ENCODE data around the gene TMEM269. TPM values are rescaled to one million over a fixed set of nuclear protein-coding genes. Genes with fewer than 3 reads are reported as not detected.

The TMEM269 gene
- polyA plus RNA-seq, 1 donor (not counting 4 experiments of a cell fraction or from before 2014, with no cell fraction given): 0.12 TPM

GRCh38 chr1:42817440-42817767, 32.6 kb downstream of the TMEM269 start:
- no peaks in the 10 kb centered on the region for H4K20me1 ChIP-seq (ENCODE audit: control insufficient read depth, extremely low read depth, insufficient read depth, low read length)
- H3K79me2 ChIP-seq (ENCODE audit: control insufficient read depth, insufficient read depth, low read length): no peaks in the 10 kb centered on the region
- peak overlapping the region; percentile 85 for H3K4me2 ChIP-seq (ENCODE audit: control insufficient read depth, extremely low read depth, insufficient read depth, low read depth, low read length)
- peaks cover 13% of the 10 kb centered on the region for H3K4me1 ChIP-seq (ENCODE audit: control insufficient read depth, extremely low read depth, insufficient read depth, low read length)
- no peaks in the 10 kb centered on the region for H3K9me1 ChIP-seq (ENCODE audit: control insufficient read depth, extremely low read depth, insufficient read depth, low read length)
- peak overlapping the region; percentile 89 for H3K27ac ChIP-seq (ENCODE audit: control insufficient read depth, insufficient read depth, low read length)
- no peak for TF ChIP-seq CTCF (optimal IDR thresholded peaks at IDR 0.05 in 1 of 3, IDR thresholded peaks at IDR 0.05 in 1 of 3, conservative IDR thresholded peaks at IDR 0.05 in 1 of 3; ENCODE audit: extremely low read depth in 1 of 3, insufficient read depth in 2 of 3, low read length in 3 of 3)
- no peak for TF ChIP-seq EZH2 (IDR thresholded peaks at IDR 0.05; ENCODE audit: low read length)
- FAIRE-seq: no peak
- H2AFZ ChIP-seq (ENCODE audit: control insufficient read depth, low read length): no peak overlapping the region
- peaks cover 0 to 1% of the 10 kb centered on the region in 2 experiments for H3K36me3 ChIP-seq (ENCODE audit: control insufficient read depth in 2 of 2, extremely low read depth in 1 of 2, insufficient read depth in 2 of 2, low read length in 2 of 2)
- H3K9me3 ChIP-seq (ENCODE audit: control insufficient read depth, low read depth, low read length): no peaks in the 10 kb centered on the region
- H3K4me3 ChIP-seq (ENCODE audit: control insufficient read depth in 2 of 3, extremely low read depth in 1 of 3, insufficient read depth in 2 of 3, low read depth in 1 of 3, low read length in 3 of 3): peak overlapping the region; percentile 66 to 84 (median 68)
- peak overlapping the region; percentile 30 for H3K9ac ChIP-seq (ENCODE audit: control insufficient read depth, extremely low read depth, insufficient read depth, low read length)
- no peak for DNase-seq (ENCODE audit: low read depth, low spot score)
- no peaks in the 10 kb centered on the region for H3K27me3 ChIP-seq (ENCODE audit: control insufficient read depth, extremely low read depth, insufficient read depth, low read length)
- dilution Hi-C loops (cut with MboI; ENCODE audit: extremely low pct_ligation_motif_present, low sequenced_read_pairs): no loop called here

- Histone ChIP-seq H2AFZ (ENCODE audit: control insufficient read depth, low read length) (no peak overlapping the region), H3K79me2 (ENCODE audit: control insufficient read depth, insufficient read depth, low read length) (no peaks in the 10 kb centered on the region), H3K4me2 (ENCODE audit: control insufficient read depth, extremely low read depth, insufficient read depth, low read depth, low read length) (peak overlapping the region; percentile 85), H3K4me3 (ENCODE audit: control insufficient read depth in 2 of 3, extremely low read depth in 1 of 3, insufficient read depth in 2 of 3, low read depth in 1 of 3, low read length in 3 of 3) (peak overlapping the region in 1 of 3 experiments; percentile 68), H3K27ac (ENCODE audit: control insufficient read depth, insufficient read depth, low read length) (no peak overlapping the region), H4K20me1 (ENCODE audit: control insufficient read depth, extremely low read depth, insufficient read depth, low read length) (no peaks in the 10 kb centered on the region), H3K9ac (ENCODE audit: control insufficient read depth, extremely low read depth, insufficient read depth, low read length) (no peak overlapping the region), H3K27me3 (ENCODE audit: control insufficient read depth, extremely low read depth, insufficient read depth, low read length) (no peaks in the 10 kb centered on the region), H3K36me3 (ENCODE audit: control insufficient read depth in 2 of 2, extremely low read depth in 1 of 2, insufficient read depth in 2 of 2, low read length in 2 of 2) (peaks cover 0 to 1% of the 10 kb centered on the region in 2 experiments), H3K9me1 (ENCODE audit: control insufficient read depth, extremely low read depth, insufficient read depth, low read length) (no peaks in the 10 kb centered on the region), H3K4me1 (ENCODE audit: control insufficient read depth, extremely low read depth, insufficient read depth, low read length) (peaks cover 13% of the 10 kb centered on the region), H3K9me3 (ENCODE audit: control insufficient read depth, low read depth, low read length) (no peaks in the 10 kb centered on the region)
- FAIRE-seq: no peak
- no peak for TF ChIP-seq EZH2 (IDR thresholded peaks at IDR 0.05; ENCODE audit: low read length)
- TF ChIP-seq CTCF (optimal IDR thresholded peaks at IDR 0.05 in 1 of 3, IDR thresholded peaks at IDR 0.05 in 1 of 3, conservative IDR thresholded peaks at IDR 0.05 in 1 of 3; ENCODE audit: extremely low read depth in 1 of 3, insufficient read depth in 2 of 3, low read length in 3 of 3): no peak
- dilution Hi-C loops (cut with MboI; ENCODE audit: extremely low pct_ligation_motif_present, low sequenced_read_pairs): no loop called here
- DNase-seq (ENCODE audit: low read depth, low spot score): no peak
Measured at GRCh38 chr1:42817976-42818375, 33.2 kb downstream of the TMEM269 start.
